Uterus (tissue), 4 donors: Measurements from ENCODE around the gene GATA3. TPM values are rescaled to one million over a fixed set of nuclear protein-coding genes. Genes with fewer than 3 reads are reported as not detected.
A peak's percentile ranks its signal among the peaks of the same experiment; 100 is the strongest.

ENCODE experiments used
- DNase-seq, 2 donors: peaks; one replicate each; pipeline ENCODE4 v3.0.0-alpha.2; 2019 to 2020
- H3K27ac ChIP-seq, 2 donors: fragments of 200-600 bp; sonication (generic); 1 replicate in 1 of 2; 2 replicates in 1 of 2; pipeline ENCODE4 v1.5.1; 2016 to 2018
- H3K27me3 ChIP-seq, 2 donors: fragments of 200-600 bp; sonication (generic); one replicate each; pipeline ENCODE4 v1.5.1; 2018 to 2019; ENCODE audit warnings: control low read depth in 1 of 2
- H3K36me3 ChIP-seq, 2 donors: fragments of 200-600 bp; sonication (generic); one replicate each; pipeline ENCODE4 v1.5.1; 2019; ENCODE audit warnings: control low read depth in 1 of 2
- H3K4me1 ChIP-seq, 2 donors: fragments of 200-600 bp; sonication (generic); one replicate each; pipeline ENCODE4 v1.5.1; 2018 to 2019; ENCODE audit warnings: control low read depth in 1 of 2
- H3K4me3 ChIP-seq, 2 donors: fragments of 200-600 bp; sonication (generic); 1 replicate in 1 of 2; 2 replicates in 1 of 2; pipeline ENCODE4 v1.5.1; 2018 to 2019; ENCODE audit warnings: mild to moderate bottlenecking in 1 of 2
- H3K9me3 ChIP-seq, 2 donors: fragments of 200-600 bp; sonication (generic); one replicate each; pipeline ENCODE4 v1.5.1; 2019; ENCODE audit warnings: control low read depth in 1 of 2
- CTCF ChIP-seq, 4 experiments: fragments of 200-600 bp in 2 of 4; fragments of 450-650 bp in 2 of 4; sonication (generic) in 2 of 4; IDR thresholded peaks; one replicate each; pipeline ENCODE4 v1.5.1; 2016 to 2019; ENCODE audit warnings: antibody characterized with exemption in 4 of 4, mild to moderate bottlenecking in 2 of 4, moderate library complexity in 1 of 4
- POLR2A ChIP-seq, 2 donors: fragments of 450-650 bp; IDR thresholded peaks; one replicate each; pipeline ENCODE4 v1.6.1; 2016; ENCODE audit warnings: antibody characterized with exemption in 2 of 2, mild to moderate bottlenecking in 1 of 2, moderate library complexity in 1 of 2
- intact Hi-C: fragments of 100-400 bp; cut with DNase I; formaldehyde crosslinking; loops from one replicate; pipeline ENCODE4 v1.15.1; 2023; ENCODE audit warnings: low total_unique reads
- total RNA-seq, 4 donors: library from RNA; depleted of rRNA in 3 of 4; stranded (reverse); fragments of >200 nt in 3 of 4; gene quantifications; one replicate each; pipeline versions ENCODE4 v1.1.0 to v1.2.4, GENCODE V29; 2014 to 2023
- donor health status: DM: yes; HTN: yes; CAD: no.

Gene GATA3
- total RNA-seq, result 1 to 10 TPM in 1 of 4 donors, under 1 TPM in 1, not detected in 2; 0.28 to 2.1 TPM

GRCh38 chr10:8054494-8055407, at the start of gene GATA3:
GATA3 (plus strand) TSS chr10:8054688; CDS start chr10:8055656, 968 bp downstream.
- peaks cover 0 to 26% of the 10 kb centered on the region in 2 donors for H3K4me1 ChIP-seq
- H3K27ac ChIP-seq, result no peak within 1 kb of the TSS
- H3K27me3 ChIP-seq, result peaks cover 30 to 38% of the 10 kb centered on the region in 2 donors

GRCh38 chr10:8006274-8006999, 48.1 kb upstream of the GATA3 start:
- intact Hi-C loops, result no loop called here
- no peak overlapping the region for H3K27ac ChIP-seq
- TF ChIP-seq CTCF (IDR thresholded peaks at IDR 0.05), result no peak
- no peak for TF ChIP-seq POLR2A (IDR thresholded peaks at IDR 0.05)

More at GRCh38 chr10:8054494-8055407, at the start of gene GATA3:
- no peak for DNase-seq
- Histone ChIP-seq H3K4me3 (peak within 1 kb of the TSS in 1 of 2 donors; percentile 21), H3K9me3 (no peaks in the 10 kb centered on the region), H3K36me3 (no peaks in the 10 kb centered on the region)
- intact Hi-C loops, result no loop called here
- no peak for TF ChIP-seq CTCF (IDR thresholded peaks at IDR 0.05)
- no peak for TF ChIP-seq POLR2A (IDR thresholded peaks at IDR 0.05)

GRCh38 chr10:8009031-8009430, 45.5 kb upstream of the GATA3 start:
- peaks cover 0 to 6% of the 10 kb centered on the region in 2 donors for H3K9me3 ChIP-seq
- H3K36me3 ChIP-seq, result no peaks in the 10 kb centered on the region
- no peak overlapping the region for H3K4me3 ChIP-seq
- no peak overlapping the region for H3K27ac ChIP-seq
- intact Hi-C loops, result no loop called here
- no peak for TF ChIP-seq CTCF (IDR thresholded peaks at IDR 0.05)
- no peak for TF ChIP-seq POLR2A (IDR thresholded peaks at IDR 0.05)
- no peaks in the 10 kb centered on the region for H3K4me1 ChIP-seq
- no peaks in the 10 kb centered on the region for H3K27me3 ChIP-seq
- DNase-seq, result no peak

More at GRCh38 chr10:8006274-8006999, 48.1 kb upstream of the GATA3 start:
- no peak for DNase-seq
- H3K27me3 ChIP-seq, result no peaks in the 10 kb centered on the region
- no peaks in the 10 kb centered on the region for H3K36me3 ChIP-seq
- H3K4me3 ChIP-seq, result no peak overlapping the region
- peaks cover 0 to 6% of the 10 kb centered on the region in 2 donors for H3K9me3 ChIP-seq
- no peaks in the 10 kb centered on the region for H3K4me1 ChIP-seq

- intact Hi-C loops, result no loop called here
- no peak for TF ChIP-seq CTCF (IDR thresholded peaks at IDR 0.05)
- TF ChIP-seq POLR2A (IDR thresholded peaks at IDR 0.05), result no peak
- H3K27ac ChIP-seq, result no peak overlapping the region
- H3K36me3 ChIP-seq, result no peaks in the 10 kb centered on the region
- H3K4me1 ChIP-seq, result no peaks in the 10 kb centered on the region
- no peaks in the 10 kb centered on the region for H3K9me3 ChIP-seq
- no peak for DNase-seq
- H3K4me3 ChIP-seq, result no peak overlapping the region
- H3K27me3 ChIP-seq, result no peaks in the 10 kb centered on the region
These were observed 41.5 kb upstream of the GATA3 start for GRCh38 chr10:8013006-8013405.

GRCh38 chr10:8013619-8014018, 40.9 kb upstream of the GATA3 start:
- DNase-seq, result no peak
- TF ChIP-seq CTCF (IDR thresholded peaks at IDR 0.05) (no peak), POLR2A (IDR thresholded peaks at IDR 0.05) (no peak)
- Histone ChIP-seq H3K4me3 (no peak overlapping the region), H3K4me1 (no peaks in the 10 kb centered on the region), H3K27ac (no peak overlapping the region), H3K36me3 (no peaks in the 10 kb centered on the region), H3K9me3 (no peaks in the 10 kb centered on the region), H3K27me3 (no peaks in the 10 kb centered on the region)
- intact Hi-C loops, result no loop called here
